ENCODE measurements around the gene FBXL16. TPM values are rescaled to one million over a fixed set of nuclear protein-coding genes. Genes with fewer than 3 reads are reported as not detected.

Gene FBXL16
- total and polyA plus RNA-seq, 9 of the 15 experiments (the other 6 are each of a cell fraction or from before 2014, with no cell fraction given): 0.21 to 8.2 (median 1.7) TPM

GRCh38 chr16:661184-661821, 44.3 kb downstream of the FBXL16 start:
- ATAC-seq (peak; percentile 36), FAIRE-seq (no peak), DNase-seq (ENCODE audit: extremely low read depth in 1 of 4, low spot score in 3 of 4) (no peak)
- POLR2A ChIA-PET: interaction anchor here (0.6 kb wide), 1 partner anchor 10 kb away, joined by 3 read pairs; no protein-coding TSS in a partner anchor
- H3K9me1 ChIP-seq (ENCODE audit: control insufficient read depth, insufficient read depth, low read length): no peaks in the 10 kb centered on the region
- H3K4me3 ChIP-seq: peak overlapping the region; percentile 20; the same call in 1 of the 2 replicates
- CTCF ChIA-PET (ENCODE audit: low intra/inter-chr PET ratio): interaction anchor here (0.6 to 1.9 kb wide), 2 partner anchors 82 to 504 kb away, joined by 3 to 8 read pairs; no protein-coding TSS in a partner anchor
- peak overlapping the region; percentile 95 for H2AFZ ChIP-seq (ENCODE audit: low read depth, low read length)
- H4K20me1 ChIP-seq (replicated peaks; ENCODE audit: control insufficient read depth, insufficient read depth, low read length): no peaks in the 10 kb centered on the region
- intact Hi-C loops (cut with micrococcal nuclease) (loop anchor here (2.0 to 10.0 kb wide), 2 partner anchors 73 to 267 kb away; partner anchors contain the start of gene NME4), in situ Hi-C loops (cut with MboI) (no loop called here)
- H3K4me2 ChIP-seq (ENCODE audit: insufficient read depth, low read length): peak overlapping the region; percentile 78
- WGBS (ENCODE audit: insufficient coverage, low coverage, missing lambda C conversion rate): 47% methylated on average over 31 of the region's 35 CpGs
- H3K9ac ChIP-seq (ENCODE audit: insufficient read depth in 1 of 2, low read depth in 2 of 2, low read length in 2 of 2): peak overlapping the region; percentile 70 to 95; a peak in 3 of 4 replicates
- no peaks in the 10 kb centered on the region for H3K9me3 ChIP-seq (replicated peaks; ENCODE audit: control insufficient read depth, insufficient read depth, low read depth, low read length)
- H3K27me3 ChIP-seq (ENCODE audit: control insufficient read depth in 2 of 2, insufficient read depth in 2 of 2, low read length in 2 of 2): no peaks in the 10 kb centered on the region
- peaks cover 2 to 92% of the 10 kb centered on the region in 2 experiments; a peak in 4 of 5 replicates for H3K4me1 ChIP-seq (replicated peaks in 1 of 2; ENCODE audit: control insufficient read depth in 2 of 2, insufficient read depth in 2 of 2, low read length in 2 of 2)
- H3K27ac ChIP-seq (ENCODE audit: extremely low read depth, low read depth, low read length): peak overlapping the region; percentile 66; the same call in 2 of the 3 replicates
- no peaks in the 10 kb centered on the region for H3K36me3 ChIP-seq (ENCODE audit: control insufficient read depth, insufficient read depth, low read length)
- BruUV-seq (replicated peaks): no TSS peak
- H3K79me2 ChIP-seq (ENCODE audit: control insufficient read depth, insufficient read depth, low read length): no peaks in the 10 kb centered on the region; the same call in 2 of the 3 replicates
- 0 out of 2 replicates have a peak, but pooled peaks have one; percentile 11 for TF ChIP-seq ZBTB40 (IDR thresholded peaks at IDR 0.05)
- no peak for TF ChIP-seq ZBTB40 (CRISPR knock-in tag; IDR thresholded peaks at IDR 0.05)
- no peak for TF ChIP-seq PCBP1 (IDR thresholded peaks at IDR 0.05; ENCODE audit: low read depth, low read length, poor library complexity, severe bottlenecking)
- TF ChIP-seq HNRNPL (IDR thresholded peaks at IDR 0.05; ENCODE audit: low read depth, low read length): peak; percentile 50; the same call in 1 of the 2 replicates
- no peak for TF ChIP-seq TOE1 (IDR thresholded peaks at IDR 0.05; ENCODE audit: borderline replicate concordance)
- TF ChIP-seq TOE1 (CRISPR knock-in tag; IDR thresholded peaks at IDR 0.05; ENCODE audit: borderline replicate concordance, low read depth): no peak
- peak; percentile 4; the same call in 1 of the 2 replicates for TF ChIP-seq POLR2G (IDR thresholded peaks at IDR 0.05; ENCODE audit: low read depth, low read length)
- TF ChIP-seq CAMTA2 (CRISPR knock-in tag; conservative IDR thresholded peaks at IDR 0.05): no peak
- TF ChIP-seq HDAC1 (IDR thresholded peaks at IDR 0.05): peak in 1 of 2 experiments; percentile 30; a peak in 1 of 4 replicates
- TF ChIP-seq MNT (conservative IDR thresholded peaks at IDR 0.05): peak in 1 of 2 experiments; percentile 12; a peak in 1 of 4 replicates
- TF ChIP-seq HDGF (IDR thresholded peaks at IDR 0.05): peak; percentile 72; the same call in 1 of the 2 replicates

Measured in K562 (cell line).